Islet precursor cell (in vitro differentiated cells): ENCODE results near the gene ICE2.
"Not testable (repeated sequence)": the region's sequence is repeated elsewhere in the genome, so short reads cannot be mapped to it uniquely, and the experiment has no call there.

Experiments
- DNase-seq: peaks from one replicate; pipeline ENCODE4 v3.0.0-alpha.2; 2018

The ICE2 gene

DNA sequence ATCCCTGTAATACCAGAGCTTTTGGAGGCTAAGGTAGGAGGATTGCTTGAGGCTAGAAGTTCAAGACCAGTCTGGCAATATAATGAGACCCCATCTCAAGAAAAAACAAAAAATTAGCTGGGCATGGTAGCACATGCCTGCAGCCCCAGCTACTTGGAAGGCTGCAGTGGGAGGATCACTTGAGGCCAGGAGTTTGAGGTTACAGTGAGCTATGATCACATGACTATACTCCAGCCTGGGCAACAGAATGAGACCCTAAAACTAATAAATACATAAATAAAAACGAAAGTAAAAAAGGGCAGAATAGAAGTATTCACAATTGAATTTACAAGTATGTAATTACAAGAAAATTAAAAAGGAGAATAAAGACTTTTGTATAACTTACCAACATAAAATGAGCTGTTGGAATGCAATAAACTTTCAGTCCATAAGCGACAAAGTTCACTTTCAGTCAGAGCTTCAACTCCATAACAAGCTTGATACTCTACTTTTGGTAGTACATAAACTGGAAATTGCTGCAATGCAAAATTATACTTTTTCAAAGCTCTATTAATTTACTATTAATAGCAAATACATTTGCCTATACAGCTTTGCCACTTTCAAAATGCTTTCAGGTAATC lies 36.8 kb downstream of the ICE2 start:
- no peak for DNase-seq

GRCh38 chr15:60441331-60441730 lies 37.6 kb downstream of the ICE2 start:
- DNase-seq, result no peak

DNA sequence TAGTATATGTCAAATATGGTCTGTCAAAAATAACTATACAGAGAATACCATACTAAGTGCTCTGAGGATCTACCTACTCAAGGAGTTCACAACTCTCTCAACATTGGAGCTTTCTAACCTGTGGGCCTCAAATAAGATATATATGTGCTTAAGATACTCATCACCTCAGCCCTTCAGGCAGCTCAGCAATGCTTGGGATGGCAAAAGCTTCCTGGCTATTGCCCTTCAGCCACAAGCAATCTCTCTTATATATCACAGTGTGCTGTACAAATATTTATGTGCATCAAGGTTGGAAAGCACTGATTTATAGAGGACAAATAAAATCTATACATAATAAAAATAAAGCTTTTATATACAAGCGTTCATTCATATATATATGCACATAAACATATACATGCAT lies 40.3 kb downstream of the ICE2 start:
- no peak for DNase-seq

- no peak for DNase-seq
Measured at GRCh38 chr15:60428935-60429334, 50.0 kb downstream of the ICE2 start.

GRCh38 chr15:60426870-60427508 lies 52.0 kb downstream of the ICE2 start:
- DNase-seq, result no peak

GRCh38 chr15:60425461-60425860 lies 53.5 kb downstream of the ICE2 start:
- DNase-seq, result no peak

- DNase-seq, result no peak
Measured at GRCh38 chr15:60424006-60424405, 54.9 kb downstream of the ICE2 start.

- peak; percentile 88 for DNase-seq
Measured at GRCh38 chr15:60423537-60423936, 55.4 kb downstream of the ICE2 start.

DNA sequence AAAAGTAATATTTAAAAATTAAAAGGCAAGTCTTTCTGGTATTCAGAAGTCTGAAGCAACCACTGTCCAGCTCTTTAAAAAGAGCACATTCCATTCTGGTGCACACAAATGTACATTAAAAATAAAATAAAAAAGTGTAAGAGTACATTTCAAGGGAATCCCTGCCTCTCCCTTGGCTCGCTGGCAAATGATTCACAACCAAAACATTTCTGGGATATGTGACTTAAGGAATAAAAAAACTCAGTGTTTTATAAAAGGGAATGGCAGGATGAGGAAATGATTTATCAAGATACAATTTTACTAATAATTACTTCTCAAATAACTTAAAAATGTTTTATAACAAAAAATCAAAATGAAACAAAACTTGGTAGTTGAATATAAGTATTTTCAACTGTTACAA lies 57.4 kb downstream of the ICE2 start:
- no peak for DNase-seq

- no peak for DNase-seq
Measured at GRCh38 chr15:60420203-60420716, 58.7 kb downstream of the ICE2 start.

- DNase-seq, result no peak
Measured at GRCh38 chr15:60419753-60420152, 59.2 kb downstream of the ICE2 start.

- no peak for DNase-seq
Measured at GRCh38 chr15:60418096-60418495, 60.8 kb downstream of the ICE2 start.

GRCh38 chr15:60417112-60417511 lies 61.8 kb downstream of the ICE2 start:
- DNase-seq, result no peak

- no peak for DNase-seq
Measured at GRCh38 chr15:60416484-60416883, 62.5 kb downstream of the ICE2 start.

DNA sequence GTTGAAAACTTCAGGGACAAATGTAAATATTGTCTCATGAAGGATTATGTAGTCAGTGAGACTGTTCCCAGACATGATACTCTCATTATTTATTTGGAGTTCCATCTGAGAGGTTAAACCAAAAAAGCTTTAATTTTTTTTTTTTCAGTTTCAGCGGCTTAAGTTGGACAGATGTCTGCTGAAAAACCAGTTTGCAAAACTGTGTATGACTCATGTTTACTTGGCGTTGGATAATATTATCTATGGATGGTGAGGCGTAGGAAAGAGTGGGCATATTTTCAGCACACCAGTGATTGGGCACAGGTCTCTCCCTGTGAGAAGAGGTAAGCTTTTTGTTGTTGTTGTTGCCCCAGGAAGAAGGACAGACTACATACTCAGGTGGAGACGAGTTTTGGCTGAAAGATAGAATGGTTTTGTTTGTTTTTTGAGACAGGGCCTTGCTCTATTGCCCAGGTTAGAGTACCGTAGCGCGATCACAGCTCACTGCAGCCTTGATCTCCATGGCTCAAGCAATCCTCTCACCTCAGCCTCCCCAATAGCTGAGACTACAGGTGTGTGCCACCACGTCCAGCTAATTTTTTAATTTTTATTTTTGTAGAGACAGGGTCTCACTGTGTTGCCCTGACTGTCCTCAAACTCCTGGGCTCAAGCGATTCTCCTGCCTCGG lies 64.8 kb downstream of the ICE2 start:
- DNase-seq, result no peak

GRCh38 chr15:60413231-60413824 lies 65.6 kb downstream of the ICE2 start:
- DNase-seq, result no peak

- DNase-seq, result not testable (repeated sequence)
Measured at GRCh38 chr15:60412807-60413206, 66.1 kb downstream of the ICE2 start.

- no peak for DNase-seq
Measured at GRCh38 chr15:60411774-60412425, 67.0 kb downstream of the ICE2 start.

GRCh38 chr15:60410350-60410749 lies 68.6 kb downstream of the ICE2 start:
- DNase-seq, result not testable (repeated sequence)

- DNase-seq, result no peak
Measured at GRCh38 chr15:60408463-60408981, 70.4 kb downstream of the ICE2 start.

GRCh38 chr15:60407415-60407805 lies 71.5 kb downstream of the ICE2 start:
- no peak for DNase-seq

- no peak for DNase-seq
Measured at GRCh38 chr15:60406513-60407414, 72.2 kb downstream of the ICE2 start.
